K562 (cell line): ENCODE data around the gene BTRC. TPM values are rescaled to one million over a fixed set of nuclear protein-coding genes. Genes with fewer than 3 reads are reported as not detected.

Experiments used
- ATAC-seq: fragments of 200-7000 bp; cut with Tn5 transposase; 3 replicates; pipeline ENCODE4 v1.9.1; 2020; ENCODE audit warnings: moderate library complexity
- BruUV-seq: library from RNA; stranded (reverse); fragments of 400-500 nt; replicated peaks from 2 replicates; lab custom pipeline; 2021; lab: Mats Ljungman, UMichigan
- CTCF ChIA-PET: fragments of 300-600 bp; formaldehyde crosslinking; extraction: SDS; loops from one replicate; lab custom pipeline; 2021; ENCODE audit warnings: low intra/inter-chr PET ratio; lab: Yijun Ruan, JAX
- POLR2A ChIA-PET: fragments of 300-600, 350-650 bp; sonication (Branson Sonifier 250); formaldehyde crosslinking; extraction: SDS; loops from one replicate; lab custom pipeline; 2021; ENCODE audit warnings: antibody characterized with exemption, inconsistent platforms; lab: Yijun Ruan, JAX
- DNase-seq, 4 experiments: peaks; one replicate each; pipeline versions ENCODE4 v3.0.0 to v3.0.0-alpha.2; 2011 to 2018; ENCODE audit warnings: low spot score in 3 of 4, mixed read lengths in 3 of 4; ENCODE audit errors: extremely low read depth in 1 of 4
- FAIRE-seq: peaks from 2 replicates; lab custom pipeline; 2011; peaks lifted over from hg19 to GRCh38; lab: Jason Lieb, UNC
- H2AFZ ChIP-seq: 2 replicates; pipeline ENCODE4 v1.6.0; 2011; ENCODE audit warnings: low read depth, low read length, control low read depth, inconsistent platforms
- H3K27ac ChIP-seq: fragments of 200-600 bp; 3 replicates; pipeline ENCODE4 v1.8.0; 2011; ENCODE audit warnings: low read depth, mild to moderate bottlenecking, control low read depth, inconsistent platforms, low read length, moderate library complexity, mixed read lengths; ENCODE audit errors: extremely low read depth
- H3K27me3 ChIP-seq, 2 experiments: fragments of 300-600 bp in 1 of 2; 2 replicates in 1 of 2; 3 replicates in 1 of 2; pipeline versions ENCODE4 v1.6.0 to v1.8.0; 2011; ENCODE audit warnings: inconsistent platforms in 2 of 2, low read length in 2 of 2, mild to moderate bottlenecking in 1 of 2, mixed read lengths in 1 of 2, moderate library complexity in 1 of 2; ENCODE audit not compliant: control insufficient read depth in 2 of 2, insufficient read depth in 2 of 2
- H3K36me3 ChIP-seq: fragments of 300-600 bp; 3 replicates; pipeline ENCODE4 v1.8.0; 2011; ENCODE audit warnings: mild to moderate bottlenecking, low read length, inconsistent platforms; ENCODE audit not compliant: control insufficient read depth, insufficient read depth
- H3K4me1 ChIP-seq, 2 experiments: fragments of 200-600 bp in 1 of 2; replicated peaks in 1 of 2; 2 replicates in 1 of 2; 3 replicates in 1 of 2; pipeline versions ENCODE4 v1.5.1 to v1.8.0; 2011; ENCODE audit warnings: inconsistent platforms in 2 of 2, low read length in 2 of 2, mild to moderate bottlenecking in 1 of 2, mixed read lengths in 1 of 2, moderate library complexity in 1 of 2; ENCODE audit not compliant: control insufficient read depth in 2 of 2, insufficient read depth in 2 of 2
- H3K4me2 ChIP-seq: 2 replicates; pipeline ENCODE4 v1.6.1; 2011; ENCODE audit warnings: low read length, control low read depth, inconsistent platforms, mixed read lengths; ENCODE audit not compliant: insufficient read depth
- H3K4me3 ChIP-seq: fragments of 200-600 bp; sonication (generic), shearing (Covaris generic); 2 replicates; pipeline ENCODE4 v1.5.1; 2016; ENCODE audit warnings: control low read depth, inconsistent platforms
- H3K79me2 ChIP-seq: fragments of 200-600 bp; 3 replicates; pipeline ENCODE4 v1.8.0; 2011; ENCODE audit warnings: low read length, inconsistent platforms; ENCODE audit not compliant: control insufficient read depth, insufficient read depth
- H3K9ac ChIP-seq, 2 experiments: 2 replicates each; pipeline versions ENCODE4 v1.6.0 to v1.6.1; 2011; ENCODE audit warnings: low read depth in 2 of 2, low read length in 2 of 2, control low read depth in 1 of 2, inconsistent platforms in 1 of 2, mild to moderate bottlenecking in 1 of 2, mixed read lengths in 1 of 2; ENCODE audit not compliant: insufficient read depth in 1 of 2
- H3K9me1 ChIP-seq: one replicate; pipeline ENCODE4 v1.6.0; 2011; ENCODE audit warnings: inconsistent platforms, mild to moderate bottlenecking, low read length, moderate library complexity; ENCODE audit not compliant: control insufficient read depth, insufficient read depth
- H3K9me3 ChIP-seq: replicated peaks from 2 replicates; pipeline ENCODE4 v1.5.1; 2011; ENCODE audit warnings: low read depth, low read length, inconsistent platforms; ENCODE audit not compliant: control insufficient read depth, insufficient read depth
- H4K20me1 ChIP-seq: replicated peaks from 2 replicates; pipeline ENCODE4 v1.6.1; 2011; ENCODE audit warnings: low read length, inconsistent platforms, mixed read lengths; ENCODE audit not compliant: control insufficient read depth, insufficient read depth
- ARHGAP35 ChIP-seq: fragments of 450-650 bp; IDR thresholded peaks from 2 replicates; pipeline ENCODE4 v1.6.1; 2018; ENCODE audit not compliant: partially characterized antibody
- BACH1 ChIP-seq: fragments of 200-800 bp; sonication (Bioruptor generic); IDR thresholded peaks from 2 replicates; pipeline ENCODE4 v1.6.1; 2016; ENCODE audit warnings: missing genetic modification characterization, missing compliant biosample characterization
- CEBPB ChIP-seq: fragments of 450-650 bp; IDR thresholded peaks from 2 replicates; pipeline ENCODE4 v1.6.1; 2016; ENCODE audit warnings: missing genetic modification characterization, missing compliant biosample characterization
- IRF1 ChIP-seq: sonication (generic); formaldehyde crosslinking; IDR thresholded peaks from 2 replicates; pipeline ENCODE4 v1.8.0; 2022; ENCODE audit warnings: missing genetic modification reagents, mild to moderate bottlenecking, borderline replicate concordance
- NUFIP1 ChIP-seq: fragments of 450-650 bp; IDR thresholded peaks from 2 replicates; pipeline ENCODE4 v1.6.1; 2018; ENCODE audit not compliant: partially characterized antibody
- THAP7 ChIP-seq: fragments of 250-450 bp; sonication (Bioruptor Pico); IDR thresholded peaks from 2 replicates; pipeline ENCODE4 v1.5.0; 2021
- ZKSCAN8 ChIP-seq: fragments of 200-800 bp; sonication (Bioruptor generic); IDR thresholded peaks from 2 replicates; pipeline ENCODE4 v1.6.1; 2016; ENCODE audit warnings: missing genetic modification characterization, missing compliant biosample characterization
- ZNF316 ChIP-seq: fragments of 450-650 bp; IDR thresholded peaks from 2 replicates; pipeline ENCODE4 v1.6.1; 2016
- ZNF76 ChIP-seq: fragments of 250-450 bp; sonication (Bioruptor Pico); IDR thresholded peaks from 2 replicates; pipeline ENCODE4 v1.4.0; 2020; ENCODE audit warnings: mild to moderate bottlenecking, moderate library complexity, borderline replicate concordance
- ZNF79 ChIP-seq: fragments of 250-450 bp; sonication (Bioruptor Pico); IDR thresholded peaks from 2 replicates; pipeline ENCODE4 v1.4.0; 2020; ENCODE audit warnings: low read depth, mild to moderate bottlenecking, moderate library complexity
- WGBS: fragments of 100-300 bp; shearing (Covaris generic); methylation state at CpG from one replicate; pipeline ENCODE4 v1.1.6; 2016; ENCODE audit warnings: low coverage, mixed read lengths; ENCODE audit not compliant: insufficient coverage; ENCODE audit errors: missing lambda C conversion rate; 5-methylcytosine and 5-hydroxymethylcytosine counted together
- in situ Hi-C: fragments of 300-500 bp; cut with MboI; formaldehyde crosslinking; loops from 4 replicates; pipeline ENCODE4 v1.15.0; 2018; ENCODE audit warnings: inconsistent platforms, mixed read lengths
- intact Hi-C: fragments of 100-400 bp; cut with micrococcal nuclease; formaldehyde crosslinking; loops from 2 replicates; pipeline ENCODE4 v1.14.2; 2022
- polyA plus RNA-seq, 8 experiments: library from polyadenylated mRNA; depleted of rRNA in 4 of 8; stranded (reverse) in 5 of 8; unstranded in 3 of 8; fragments of >200 nt; fragmentation: Nextera tagmentation in 2 of 8; fragmentation: Illumina TruSeq in 1 of 8; extraction: Ambion mirVana in 2 of 8; extraction: Trizol in 1 of 8; gene quantifications; 2 replicates each; pipeline versions ENCODE4 v1.2.1 to v1.2.3, GENCODE V29; 2011 to 2014; ENCODE audit warnings: inconsistent platforms in 1 of 8, missing spikeins in 1 of 8
- total RNA-seq, 7 experiments: library from RNA; depleted of rRNA in 6 of 7; stranded (reverse); fragments of >200 nt in 6 of 7; fragmentation: Illumina TruSeq in 2 of 7; extraction: Trizol in 2 of 7; gene quantifications; 2 replicates each; pipeline versions ENCODE4 v1.2.1 to v1.2.3, GENCODE V29; 2011 to 2021; ENCODE audit warnings: low replicate concordance in 1 of 7
- TF ChIP-seq, protein P1 (sequence below): fragments of 450-650 bp; IDR thresholded peaks from 2 replicates; pipeline ENCODE4 v1.6.1; 2017; ENCODE audit warnings: antibody characterized with exemption, mild to moderate bottlenecking

The BTRC gene
- total and polyA plus RNA-seq, 9 of the 15 experiments (the other 6 are each of a cell fraction or from before 2014, with no cell fraction given), result 1.6 to 15.4 (median 7.0) TPM

- TF ChIP-seq, protein P1, sequence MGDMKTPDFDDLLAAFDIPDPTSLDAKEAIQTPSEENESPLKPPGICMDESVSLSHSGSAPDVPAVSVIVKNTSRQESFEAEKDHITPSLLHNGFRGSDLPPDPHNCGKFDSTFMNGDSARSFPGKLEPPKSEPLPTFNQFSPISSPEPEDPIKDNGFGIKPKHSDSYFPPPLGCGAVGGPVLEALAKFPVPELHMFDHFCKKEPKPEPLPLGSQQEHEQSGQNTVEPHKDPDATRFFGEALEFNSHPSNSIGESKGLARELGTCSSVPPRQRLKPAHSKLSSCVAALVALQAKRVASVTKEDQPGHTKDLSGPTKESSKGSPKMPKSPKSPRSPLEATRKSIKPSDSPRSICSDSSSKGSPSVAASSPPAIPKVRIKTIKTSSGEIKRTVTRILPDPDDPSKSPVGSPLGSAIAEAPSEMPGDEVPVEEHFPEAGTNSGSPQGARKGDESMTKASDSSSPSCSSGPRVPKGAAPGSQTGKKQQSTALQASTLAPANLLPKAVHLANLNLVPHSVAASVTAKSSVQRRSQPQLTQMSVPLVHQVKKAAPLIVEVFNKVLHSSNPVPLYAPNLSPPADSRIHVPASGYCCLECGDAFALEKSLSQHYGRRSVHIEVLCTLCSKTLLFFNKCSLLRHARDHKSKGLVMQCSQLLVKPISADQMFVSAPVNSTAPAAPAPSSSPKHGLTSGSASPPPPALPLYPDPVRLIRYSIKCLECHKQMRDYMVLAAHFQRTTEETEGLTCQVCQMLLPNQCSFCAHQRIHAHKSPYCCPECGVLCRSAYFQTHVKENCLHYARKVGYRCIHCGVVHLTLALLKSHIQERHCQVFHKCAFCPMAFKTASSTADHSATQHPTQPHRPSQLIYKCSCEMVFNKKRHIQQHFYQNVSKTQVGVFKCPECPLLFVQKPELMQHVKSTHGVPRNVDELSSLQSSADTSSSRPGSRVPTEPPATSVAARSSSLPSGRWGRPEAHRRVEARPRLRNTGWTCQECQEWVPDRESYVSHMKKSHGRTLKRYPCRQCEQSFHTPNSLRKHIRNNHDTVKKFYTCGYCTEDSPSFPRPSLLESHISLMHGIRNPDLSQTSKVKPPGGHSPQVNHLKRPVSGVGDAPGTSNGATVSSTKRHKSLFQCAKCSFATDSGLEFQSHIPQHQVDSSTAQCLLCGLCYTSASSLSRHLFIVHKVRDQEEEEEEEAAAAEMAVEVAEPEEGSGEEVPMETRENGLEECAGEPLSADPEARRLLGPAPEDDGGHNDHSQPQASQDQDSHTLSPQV, result peak; percentile 30; the same call in 1 of the 2 replicates
These were observed 182.8 kb downstream of the BTRC start (continued) for GRCh38 chr10:101536800-101537199.

GRCh38 chr10:101538446-101538845, 184.5 kb downstream of the BTRC start:
- no TSS peak for BruUV-seq
- intact Hi-C loops, result no loop called here

More at GRCh38 chr10:101538446-101538845, 184.5 kb downstream of the BTRC start:
- no peak for TF ChIP-seq ZNF316
- TF ChIP-seq IRF1 (CRISPR knock-in tag), result no peak
- no peak for TF ChIP-seq CEBPB (tag)
- no peak for TF ChIP-seq ZNF76 (CRISPR knock-in tag)
- no peak for TF ChIP-seq NUFIP1
- no peak for TF ChIP-seq ARHGAP35
- TF ChIP-seq THAP7, result no peak
- no peak for TF ChIP-seq ZKSCAN8 (CRISPR knock-in tag)
- no peak for TF ChIP-seq ZNF79 (CRISPR knock-in tag)
- TF ChIP-seq BACH1 (tag), result no peak
- Histone ChIP-seq H3K27ac (no peak overlapping the region), H2AFZ (no peak overlapping the region), H3K36me3 (no peaks in the 10 kb centered on the region), H3K4me2 (no peak overlapping the region), H3K79me2 (no peaks in the 10 kb centered on the region), H3K9me3 (no peaks in the 10 kb centered on the region), H3K9ac (no peak overlapping the region), H3K4me3 (no peak overlapping the region), H3K4me1 (peaks cover 0 to 16% of the 10 kb centered on the region in 2 experiments; a peak in 3 of 5 replicates), H3K27me3 (no peaks in the 10 kb centered on the region), H4K20me1 (no peaks in the 10 kb centered on the region), H3K9me1 (no peaks in the 10 kb centered on the region)
- no peak for ATAC-seq
- ChIA-PET POLR2A (no interaction called here), CTCF (no interaction called here)
- DNase-seq, result no peak
- WGBS, result 100% methylated on average over 1 of the region's 2 CpGs
- in situ Hi-C loops, result no loop called here
- FAIRE-seq, result no peak
